ENCODE results near the gene HOXD12.

- no peak for TF ChIP-seq CTCF (conservative IDR thresholded peaks at IDR 0.05; ENCODE audit: low read depth, low read length)
- no peak for TF ChIP-seq EZH2 (IDR thresholded peaks at IDR 0.05; ENCODE audit: borderline replicate concordance, low read depth, low read length, poor library complexity, severe bottlenecking)
Measured at GRCh38 chr2:176096243-176096985, 3.2 kb upstream of the HOXD12 start.
